HepG2 (cell line): ENCODE data around the gene ATN1. TPM values are rescaled to one million over a fixed set of nuclear protein-coding genes. Genes with fewer than 3 reads are reported as not detected.

ENCODE experiments used
- CEBPG ChIP-seq: IDR thresholded peaks from 2 replicates; pipeline ENCODE4 v1.6.1; 2016
- GTF3A ChIP-seq: sonication (generic); formaldehyde crosslinking; conservative IDR thresholded peaks from 2 replicates; pipeline ENCODE4 v1.4.0; 2020; ENCODE audit warnings: mild to moderate bottlenecking, missing genetic modification reagents
- GZF1 ChIP-seq: sonication (generic); formaldehyde crosslinking; IDR thresholded peaks from 2 replicates; pipeline ENCODE4 v1.5.1; 2020; ENCODE audit warnings: mild to moderate bottlenecking, missing genetic modification reagents
- HDAC1 ChIP-seq: sonication (generic); formaldehyde crosslinking; IDR thresholded peaks from 2 replicates; pipeline ENCODE4 v1.5.1; 2020; ENCODE audit warnings: mild to moderate bottlenecking, missing genetic modification reagents
- HNF4G ChIP-seq, 2 experiments: sonication (generic) in 1 of 2; formaldehyde crosslinking in 1 of 2; IDR thresholded peaks; 2 replicates each; pipeline versions ENCODE4 v1.4.0 to v1.6.1; 2011 to 2020; ENCODE audit warnings: borderline replicate concordance in 2 of 2, low read depth in 2 of 2, mild to moderate bottlenecking in 2 of 2, low read length in 1 of 2, missing genetic modification reagents in 1 of 2, moderate library complexity in 1 of 2
- HOMEZ ChIP-seq: IDR thresholded peaks from 2 replicates; pipeline ENCODE4 v1.6.1; 2016; ENCODE audit warnings: low read depth
- IRF9 ChIP-seq: sonication (generic); formaldehyde crosslinking; IDR thresholded peaks from 2 replicates; pipeline ENCODE4 v1.8.0; 2022; ENCODE audit warnings: missing genetic modification reagents, mild to moderate bottlenecking, borderline replicate concordance
- ISL2 ChIP-seq: sonication (generic); formaldehyde crosslinking; IDR thresholded peaks from 2 replicates; pipeline ENCODE4 v1.5.0; 2020; ENCODE audit warnings: missing genetic modification reagents
- MED13 ChIP-seq: sonication (generic); formaldehyde crosslinking; IDR thresholded peaks from 2 replicates; pipeline ENCODE4 v1.5.0; 2020; ENCODE audit warnings: missing genetic modification reagents
- ZBTB34 ChIP-seq: sonication (generic); formaldehyde crosslinking; IDR thresholded peaks from 2 replicates; pipeline ENCODE4 v1.8.0; 2022; ENCODE audit warnings: mild to moderate bottlenecking, missing genetic modification reagents
- ZBTB38 ChIP-seq: sonication (generic); formaldehyde crosslinking; IDR thresholded peaks from 2 replicates; pipeline ENCODE4 v1.5.1; 2020; ENCODE audit warnings: mild to moderate bottlenecking, missing genetic modification reagents
- ZNF687 ChIP-seq: sonication (generic); formaldehyde crosslinking; IDR thresholded peaks from 2 replicates; pipeline ENCODE4 v1.5.1; 2020; ENCODE audit warnings: mild to moderate bottlenecking, missing genetic modification reagents, moderate library complexity
- ZNF710 ChIP-seq: sonication (generic); formaldehyde crosslinking; IDR thresholded peaks from 2 replicates; pipeline ENCODE4 v1.5.0; 2020; ENCODE audit warnings: mild to moderate bottlenecking, missing genetic modification reagents, borderline replicate concordance
- polyA plus RNA-seq, 8 experiments: library from polyadenylated mRNA; depleted of rRNA in 3 of 8; stranded (reverse) in 7 of 8; unstranded in 1 of 8; fragments of >200 nt; fragmentation: Illumina TruSeq in 4 of 8; extraction: Trizol in 4 of 8; gene quantifications; 2 replicates each; pipeline versions ENCODE4 v1.2.1 to v1.2.3, GENCODE V29; 2011 to 2016; ENCODE audit warnings: low read depth in 4 of 8, missing spikeins in 1 of 8, mixed read lengths in 1 of 8; ENCODE audit not compliant: insufficient read depth in 1 of 8
- total RNA-seq, 5 experiments: library from RNA; depleted of rRNA; stranded (reverse); fragments of >200 nt; fragmentation: Illumina TruSeq; extraction: Trizol; gene quantifications; 2 replicates each; pipeline ENCODE4 v1.2.3, GENCODE V29; 2016; ENCODE audit warnings: low read depth in 1 of 5

The ATN1 gene
- total and polyA plus RNA-seq, 2 of the 13 experiments (the other 11 are each of a cell fraction or from before 2014, with no cell fraction given) = 2.1 to 8.6 TPM

GRCh38 chr12:6944381-6945186, 16.8 kb downstream of the ATN1 start (continued):
- 0 out of 2 replicates have a peak, but pooled peaks have one; percentile 18 for TF ChIP-seq HOMEZ
- peak; percentile 77 for TF ChIP-seq HDAC1 (CRISPR knock-in tag)
- TF ChIP-seq ZNF687 (CRISPR knock-in tag) = peak; percentile 95
- 0 out of 2 replicates have a peak, but pooled peaks have one; percentile 22 for TF ChIP-seq GTF3A (CRISPR knock-in tag)
- no peak; the same call in 1 of the 2 replicates for TF ChIP-seq GZF1 (CRISPR knock-in tag)
- no peak for TF ChIP-seq HNF4G (IDR thresholded peaks at IDR 0.05; ENCODE audit: borderline replicate concordance, low read depth, low read length)
- peak; percentile 38; the same call in 1 of the 2 replicates for TF ChIP-seq HNF4G (CRISPR knock-in tag; IDR thresholded peaks at IDR 0.05; ENCODE audit: borderline replicate concordance, low read depth)
- TF ChIP-seq ZNF710 (CRISPR knock-in tag) = no peak
- TF ChIP-seq ZBTB38 = 0 out of 2 replicates have a peak, but pooled peaks have one; percentile 17
- peak; percentile 86; the same call in 1 of the 2 replicates for TF ChIP-seq IRF9
- TF ChIP-seq ISL2 (CRISPR knock-in tag) = peak; percentile 68; the same call in 1 of the 2 replicates
- TF ChIP-seq ZBTB34 (CRISPR knock-in tag) = no peak
- 0 out of 2 replicates have a peak, but pooled peaks have one; percentile 3 for TF ChIP-seq CEBPG (CRISPR knock-in tag)
- peak; percentile 76; the same call in 1 of the 2 replicates for TF ChIP-seq MED13 (CRISPR knock-in tag)
